HepG2 (cell line): ENCODE results near the gene RPL37. TPM values are rescaled to one million over a fixed set of nuclear protein-coding genes. Genes with fewer than 3 reads are reported as not detected.

Source experiments
- ATAD3A ChIP-seq: sonication (generic); formaldehyde crosslinking; IDR thresholded peaks from 2 replicates; pipeline ENCODE4 v1.4.0; 2020; ENCODE audit warnings: missing genetic modification reagents
- CREM ChIP-seq, 2 experiments: sonication (generic) in 1 of 2; formaldehyde crosslinking in 1 of 2; IDR thresholded peaks; 2 replicates each; pipeline versions ENCODE4 v1.4.0 to v1.6.1; 2016 to 2020; ENCODE audit warnings: antibody characterized with exemption in 1 of 2, mild to moderate bottlenecking in 1 of 2, missing genetic modification reagents in 1 of 2
- FOXJ3 ChIP-seq: sonication (generic); formaldehyde crosslinking; IDR thresholded peaks from 2 replicates; pipeline ENCODE4 v1.4.0; 2020; ENCODE audit warnings: missing genetic modification reagents, mild to moderate bottlenecking, borderline replicate concordance
- KAT2B ChIP-seq: fragments of 150-350 bp; IDR thresholded peaks from 2 replicates; pipeline ENCODE4 v1.6.1; 2014; ENCODE audit warnings: low read depth, low read length, borderline replicate concordance
- KLF12 ChIP-seq: sonication (generic); formaldehyde crosslinking; IDR thresholded peaks from 2 replicates; pipeline ENCODE4 v1.4.0; 2020; ENCODE audit warnings: missing genetic modification reagents, borderline replicate concordance
- MED13 ChIP-seq: sonication (generic); formaldehyde crosslinking; IDR thresholded peaks from 2 replicates; pipeline ENCODE4 v1.5.0; 2020; ENCODE audit warnings: missing genetic modification reagents
- SKI ChIP-seq: fragments of 450-650 bp; IDR thresholded peaks from one replicate; pipeline ENCODE4 v1.6.1; 2018; ENCODE audit warnings: mild to moderate bottlenecking; ENCODE audit not compliant: partially characterized antibody
- ZFYVE20 ChIP-seq: sonication (generic); formaldehyde crosslinking; IDR thresholded peaks from 2 replicates; pipeline ENCODE4 v1.8.0; 2023; ENCODE audit warnings: low read depth, mild to moderate bottlenecking, moderate library complexity, missing genetic modification reagents, borderline replicate concordance
- ZNF12 ChIP-seq: sonication (generic); formaldehyde crosslinking; IDR thresholded peaks from 2 replicates; pipeline ENCODE4 v1.5.0; 2020; ENCODE audit warnings: missing genetic modification reagents
- ZNF205 ChIP-seq: IDR thresholded peaks from 2 replicates; pipeline ENCODE4 v1.6.1; 2018; ENCODE audit warnings: missing biosample characterization, missing genetic modification reagents
- ZNF460 ChIP-seq: sonication (generic); formaldehyde crosslinking; IDR thresholded peaks from 2 replicates; pipeline ENCODE4 v1.5.1; 2020; ENCODE audit warnings: missing genetic modification reagents, mild to moderate bottlenecking, borderline replicate concordance
- ZNF549 ChIP-seq: sonication (generic); formaldehyde crosslinking; IDR thresholded peaks from 2 replicates; pipeline ENCODE4 v1.5.0; 2020; ENCODE audit warnings: missing genetic modification reagents
- polyA plus RNA-seq, 8 experiments: library from polyadenylated mRNA; depleted of rRNA in 3 of 8; stranded (reverse) in 7 of 8; unstranded in 1 of 8; fragments of >200 nt; fragmentation: Illumina TruSeq in 4 of 8; extraction: Trizol in 4 of 8; gene quantifications; 2 replicates each; pipeline versions ENCODE4 v1.2.1 to v1.2.3, GENCODE V29; 2011 to 2016; ENCODE audit warnings: low read depth in 4 of 8, missing spikeins in 1 of 8, mixed read lengths in 1 of 8; ENCODE audit not compliant: insufficient read depth in 1 of 8
- total RNA-seq, 5 experiments: library from RNA; depleted of rRNA; stranded (reverse); fragments of >200 nt; fragmentation: Illumina TruSeq; extraction: Trizol; gene quantifications; 2 replicates each; pipeline ENCODE4 v1.2.3, GENCODE V29; 2016; ENCODE audit warnings: low read depth in 1 of 5
- TF ChIP-seq, protein P1 (sequence below): sonication (generic); formaldehyde crosslinking; IDR thresholded peaks from 2 replicates; pipeline ENCODE4 v1.5.1; 2020; ENCODE audit warnings: missing genetic modification reagents, mild to moderate bottlenecking, borderline replicate concordance
- TF ChIP-seq, protein P2 (sequence below): sonication (generic); formaldehyde crosslinking; IDR thresholded peaks from 2 replicates; pipeline ENCODE4 v1.5.1; 2020; ENCODE audit warnings: mild to moderate bottlenecking, missing genetic modification reagents, borderline replicate concordance
- TF ChIP-seq, protein P3 (sequence below), 2 experiments: sonication (generic) in 1 of 2; formaldehyde crosslinking in 1 of 2; IDR thresholded peaks; 2 replicates each; pipeline versions ENCODE4 v1.4.0 to v1.6.1; 2016 to 2020; ENCODE audit warnings: borderline replicate concordance in 1 of 2, low read depth in 1 of 2, mild to moderate bottlenecking in 1 of 2, missing genetic modification reagents in 1 of 2

RPL37 gene
- total and polyA plus RNA-seq, 2 of the 13 experiments (the other 11 are each of a cell fraction or from before 2014, with no cell fraction given): 1,981 to 3,367 TPM

DNA sequence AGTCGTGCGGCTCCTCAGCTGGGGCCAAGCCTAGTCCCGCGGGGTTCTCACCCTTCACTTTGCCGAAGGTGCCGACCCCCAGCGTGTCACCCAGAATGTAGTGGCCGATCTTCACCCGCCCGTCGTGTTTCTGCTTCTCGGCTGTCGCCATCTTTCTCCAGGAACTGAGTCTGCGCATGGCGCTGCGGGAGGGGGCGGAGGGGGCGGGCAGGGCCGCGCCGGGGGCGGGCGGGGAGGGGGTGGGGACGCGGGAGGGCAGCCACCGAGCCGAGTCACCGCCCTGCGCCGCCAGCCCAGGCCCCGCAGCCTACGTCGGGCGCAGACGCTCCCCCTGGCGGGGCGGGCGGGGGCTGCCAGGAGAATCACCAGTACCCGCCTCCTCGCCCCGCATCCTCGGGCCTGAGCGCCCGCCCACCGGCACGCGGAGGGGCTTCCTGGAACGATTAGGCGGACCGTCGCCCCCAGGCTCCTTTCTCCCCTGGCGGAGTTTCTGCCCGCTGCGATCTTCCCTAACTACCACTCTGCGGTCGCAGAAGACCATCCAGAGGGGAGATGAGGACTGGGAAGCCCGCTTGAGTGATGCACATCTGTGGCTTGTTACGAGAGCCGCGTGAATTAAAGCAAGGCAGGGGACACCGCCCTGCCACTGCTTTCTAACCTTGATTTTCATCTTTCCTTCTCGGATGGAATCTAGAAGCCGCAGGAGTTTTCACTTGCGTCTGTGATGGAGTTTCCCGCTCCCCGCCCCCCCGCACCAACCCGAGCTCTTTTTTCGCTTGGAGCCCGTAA is 36.8 kb downstream of the RPL37 start, which contains the start of gene PRKAA1 (continued):
- TF ChIP-seq, protein P1, sequence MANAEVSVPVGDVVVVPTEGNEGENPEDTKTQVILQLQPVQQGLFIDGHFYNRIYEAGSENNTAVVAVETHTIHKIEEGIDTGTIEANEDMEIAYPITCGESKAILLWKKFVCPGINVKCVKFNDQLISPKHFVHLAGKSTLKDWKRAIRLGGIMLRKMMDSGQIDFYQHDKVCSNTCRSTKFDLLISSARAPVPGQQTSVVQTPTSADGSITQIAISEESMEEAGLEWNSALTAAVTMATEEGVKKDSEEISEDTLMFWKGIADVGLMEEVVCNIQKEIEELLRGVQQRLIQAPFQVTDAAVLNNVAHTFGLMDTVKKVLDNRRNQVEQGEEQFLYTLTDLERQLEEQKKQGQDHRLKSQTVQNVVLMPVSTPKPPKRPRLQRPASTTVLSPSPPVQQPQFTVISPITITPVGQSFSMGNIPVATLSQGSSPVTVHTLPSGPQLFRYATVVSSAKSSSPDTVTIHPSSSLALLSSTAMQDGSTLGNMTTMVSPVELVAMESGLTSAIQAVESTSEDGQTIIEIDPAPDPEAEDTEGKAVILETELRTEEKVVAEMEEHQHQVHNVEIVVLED: peak; percentile 55
- TF ChIP-seq ZNF549 (CRISPR knock-in tag): no peak
- 0 out of 2 replicates have a peak, but pooled peaks have one; percentile 15 for TF ChIP-seq CREM (IDR thresholded peaks at IDR 0.05)
- TF ChIP-seq CREM (CRISPR knock-in tag; IDR thresholded peaks at IDR 0.05): no peak
- no peak for TF ChIP-seq ZNF205 (CRISPR knock-in tag)
- peak; percentile 17 for TF ChIP-seq SKI
- TF ChIP-seq ZFYVE20 (CRISPR knock-in tag): no peak
- no peak for TF ChIP-seq ZNF460 (CRISPR knock-in tag)
- no peak for TF ChIP-seq ZNF12 (CRISPR knock-in tag)
- TF ChIP-seq, protein P2, sequence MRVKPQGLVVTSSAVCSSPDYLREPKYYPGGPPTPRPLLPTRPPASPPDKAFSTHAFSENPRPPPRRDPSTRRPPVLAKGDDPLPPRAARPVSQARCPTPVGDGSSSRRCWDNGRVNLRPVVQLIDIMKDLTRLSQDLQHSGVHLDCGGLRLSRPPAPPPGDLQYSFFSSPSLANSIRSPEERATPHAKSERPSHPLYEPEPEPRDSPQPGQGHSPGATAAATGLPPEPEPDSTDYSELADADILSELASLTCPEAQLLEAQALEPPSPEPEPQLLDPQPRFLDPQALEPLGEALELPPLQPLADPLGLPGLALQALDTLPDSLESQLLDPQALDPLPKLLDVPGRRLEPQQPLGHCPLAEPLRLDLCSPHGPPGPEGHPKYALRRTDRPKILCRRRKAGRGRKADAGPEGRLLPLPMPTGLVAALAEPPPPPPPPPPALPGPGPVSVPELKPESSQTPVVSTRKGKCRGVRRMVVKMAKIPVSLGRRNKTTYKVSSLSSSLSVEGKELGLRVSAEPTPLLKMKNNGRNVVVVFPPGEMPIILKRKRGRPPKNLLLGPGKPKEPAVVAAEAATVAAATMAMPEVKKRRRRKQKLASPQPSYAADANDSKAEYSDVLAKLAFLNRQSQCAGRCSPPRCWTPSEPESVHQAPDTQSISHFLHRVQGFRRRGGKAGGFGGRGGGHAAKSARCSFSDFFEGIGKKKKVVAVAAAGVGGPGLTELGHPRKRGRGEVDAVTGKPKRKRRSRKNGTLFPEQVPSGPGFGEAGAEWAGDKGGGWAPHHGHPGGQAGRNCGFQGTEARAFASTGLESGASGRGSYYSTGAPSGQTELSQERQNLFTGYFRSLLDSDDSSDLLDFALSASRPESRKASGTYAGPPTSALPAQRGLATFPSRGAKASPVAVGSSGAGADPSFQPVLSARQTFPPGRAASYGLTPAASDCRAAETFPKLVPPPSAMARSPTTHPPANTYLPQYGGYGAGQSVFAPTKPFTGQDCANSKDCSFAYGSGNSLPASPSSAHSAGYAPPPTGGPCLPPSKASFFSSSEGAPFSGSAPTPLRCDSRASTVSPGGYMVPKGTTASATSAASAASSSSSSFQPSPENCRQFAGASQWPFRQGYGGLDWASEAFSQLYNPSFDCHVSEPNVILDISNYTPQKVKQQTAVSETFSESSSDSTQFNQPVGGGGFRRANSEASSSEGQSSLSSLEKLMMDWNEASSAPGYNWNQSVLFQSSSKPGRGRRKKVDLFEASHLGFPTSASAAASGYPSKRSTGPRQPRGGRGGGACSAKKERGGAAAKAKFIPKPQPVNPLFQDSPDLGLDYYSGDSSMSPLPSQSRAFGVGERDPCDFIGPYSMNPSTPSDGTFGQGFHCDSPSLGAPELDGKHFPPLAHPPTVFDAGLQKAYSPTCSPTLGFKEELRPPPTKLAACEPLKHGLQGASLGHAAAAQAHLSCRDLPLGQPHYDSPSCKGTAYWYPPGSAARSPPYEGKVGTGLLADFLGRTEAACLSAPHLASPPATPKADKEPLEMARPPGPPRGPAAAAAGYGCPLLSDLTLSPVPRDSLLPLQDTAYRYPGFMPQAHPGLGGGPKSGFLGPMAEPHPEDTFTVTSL (CRISPR knock-in tag): peak; percentile 43; the same call in 1 of the 2 replicates
- peak; percentile 36; the same call in 1 of the 2 replicates for TF ChIP-seq FOXJ3
- peak; percentile 70; the same call in 1 of the 2 replicates for TF ChIP-seq KLF12 (CRISPR knock-in tag)
- peak; percentile 82; the same call in 1 of the 2 replicates for TF ChIP-seq MED13
- TF ChIP-seq ATAD3A (CRISPR knock-in tag): no peak
- TF ChIP-seq KAT2B: no peak
- TF ChIP-seq, protein P3, sequence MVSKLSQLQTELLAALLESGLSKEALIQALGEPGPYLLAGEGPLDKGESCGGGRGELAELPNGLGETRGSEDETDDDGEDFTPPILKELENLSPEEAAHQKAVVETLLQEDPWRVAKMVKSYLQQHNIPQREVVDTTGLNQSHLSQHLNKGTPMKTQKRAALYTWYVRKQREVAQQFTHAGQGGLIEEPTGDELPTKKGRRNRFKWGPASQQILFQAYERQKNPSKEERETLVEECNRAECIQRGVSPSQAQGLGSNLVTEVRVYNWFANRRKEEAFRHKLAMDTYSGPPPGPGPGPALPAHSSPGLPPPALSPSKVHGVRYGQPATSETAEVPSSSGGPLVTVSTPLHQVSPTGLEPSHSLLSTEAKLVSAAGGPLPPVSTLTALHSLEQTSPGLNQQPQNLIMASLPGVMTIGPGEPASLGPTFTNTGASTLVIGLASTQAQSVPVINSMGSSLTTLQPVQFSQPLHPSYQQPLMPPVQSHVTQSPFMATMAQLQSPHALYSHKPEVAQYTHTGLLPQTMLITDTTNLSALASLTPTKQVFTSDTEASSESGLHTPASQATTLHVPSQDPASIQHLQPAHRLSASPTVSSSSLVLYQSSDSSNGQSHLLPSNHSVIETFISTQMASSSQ (IDR thresholded peaks at IDR 0.05; ENCODE audit: low read depth): no peak
- TF ChIP-seq, protein P3 (CRISPR knock-in tag; IDR thresholded peaks at IDR 0.05; ENCODE audit: borderline replicate concordance): peak; percentile 66; the same call in 1 of the 2 replicates
